ENCODE measurements around the gene IFNGR1. TPM values are rescaled to one million over a fixed set of nuclear protein-coding genes. Genes with fewer than 3 reads are reported as not detected.
A peak's percentile ranks its signal among the peaks of the same experiment; 100 is the strongest.

IFNGR1 gene
- total and polyA plus RNA-seq, 8 donors = 14.1 to 65.5 (median 22.6) TPM

DNA sequence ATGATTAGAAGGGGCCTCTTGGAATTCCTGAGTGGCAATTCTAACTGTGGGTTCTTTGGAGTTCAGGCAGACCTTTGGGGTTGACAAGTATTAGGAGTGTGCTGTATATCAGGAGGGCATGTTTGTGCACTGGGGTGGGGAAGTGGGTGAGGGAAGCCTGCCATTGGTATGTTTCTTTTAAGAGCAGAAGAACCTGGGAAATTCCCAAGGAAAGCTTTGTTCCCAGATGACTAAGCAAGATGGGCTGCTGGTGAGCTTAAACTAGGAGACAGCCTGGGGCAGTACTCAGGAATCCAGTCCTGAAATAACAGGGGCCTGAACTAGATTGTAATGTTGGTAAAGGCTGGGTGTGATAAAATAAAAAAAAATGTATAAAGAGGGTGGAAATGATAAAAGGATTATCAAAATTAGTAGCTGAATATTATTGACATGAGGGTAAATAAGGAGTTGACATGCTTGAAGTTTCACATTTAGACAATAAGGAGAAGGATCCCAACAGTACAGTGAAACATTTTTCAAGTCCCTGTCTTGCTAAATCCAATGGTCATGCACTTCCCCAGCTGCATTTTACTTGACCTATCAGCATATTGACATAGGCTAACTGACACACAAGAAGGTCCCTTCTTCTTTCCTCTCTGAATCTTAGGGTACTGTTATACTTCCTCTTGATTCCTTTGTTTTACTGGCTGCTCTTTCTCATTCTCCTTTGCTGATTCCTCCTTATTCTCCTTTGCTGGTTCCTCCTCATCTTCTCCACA is 18.4 kb upstream of the IFNGR1 start:
- intact Hi-C loops (cut with DNase I) = no loop called here
- FAIRE-seq = no peak

DNA sequence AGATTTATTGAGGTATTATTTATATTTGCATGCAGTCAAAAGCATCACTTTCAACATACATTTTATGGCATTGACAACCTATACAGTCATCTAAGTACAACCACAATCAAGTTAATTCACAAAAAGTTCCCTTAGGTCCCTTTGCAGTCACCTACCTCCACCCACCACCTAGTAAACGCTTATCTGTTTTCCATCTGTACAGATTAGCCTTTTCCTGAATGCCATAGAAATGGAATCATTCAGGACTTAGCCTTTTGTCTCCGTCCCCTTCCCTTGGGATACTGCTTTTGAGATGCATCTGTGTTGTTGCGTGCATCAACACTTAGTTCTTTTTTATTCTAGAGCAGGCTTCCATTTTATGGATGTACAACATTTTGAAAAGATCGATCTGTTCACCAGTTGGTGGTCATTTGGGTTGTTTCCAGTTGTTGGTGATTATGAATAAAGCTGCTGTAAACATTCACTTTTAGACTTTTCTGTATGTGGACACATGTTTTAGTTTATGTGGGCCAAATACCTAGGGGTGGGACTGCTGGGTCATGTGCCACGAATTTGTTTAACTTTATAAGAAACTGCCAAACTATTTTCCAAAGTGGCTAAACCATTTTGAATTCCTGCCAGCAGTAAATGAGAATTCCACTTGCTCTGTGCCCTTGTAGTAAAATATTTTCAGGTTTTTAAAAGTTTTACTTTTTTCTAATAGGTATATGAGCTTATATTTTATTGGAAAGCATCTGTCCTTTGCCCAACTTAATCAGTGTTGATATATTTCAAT is 17.6 kb upstream of the IFNGR1 start:
- H3K36me3 ChIP-seq = no peaks in the 10 kb centered on the region
- peaks cover 0 to 25% (median 0%) of the 10 kb centered on the region in 3 donors for H3K4me1 ChIP-seq
- H3K9me3 ChIP-seq = no peaks in the 10 kb centered on the region
- no peak for DNase-seq
- no peak overlapping the region for H3K27ac ChIP-seq
- intact Hi-C loops (cut with DNase I) = no loop called here
- TF ChIP-seq, protein P1, sequence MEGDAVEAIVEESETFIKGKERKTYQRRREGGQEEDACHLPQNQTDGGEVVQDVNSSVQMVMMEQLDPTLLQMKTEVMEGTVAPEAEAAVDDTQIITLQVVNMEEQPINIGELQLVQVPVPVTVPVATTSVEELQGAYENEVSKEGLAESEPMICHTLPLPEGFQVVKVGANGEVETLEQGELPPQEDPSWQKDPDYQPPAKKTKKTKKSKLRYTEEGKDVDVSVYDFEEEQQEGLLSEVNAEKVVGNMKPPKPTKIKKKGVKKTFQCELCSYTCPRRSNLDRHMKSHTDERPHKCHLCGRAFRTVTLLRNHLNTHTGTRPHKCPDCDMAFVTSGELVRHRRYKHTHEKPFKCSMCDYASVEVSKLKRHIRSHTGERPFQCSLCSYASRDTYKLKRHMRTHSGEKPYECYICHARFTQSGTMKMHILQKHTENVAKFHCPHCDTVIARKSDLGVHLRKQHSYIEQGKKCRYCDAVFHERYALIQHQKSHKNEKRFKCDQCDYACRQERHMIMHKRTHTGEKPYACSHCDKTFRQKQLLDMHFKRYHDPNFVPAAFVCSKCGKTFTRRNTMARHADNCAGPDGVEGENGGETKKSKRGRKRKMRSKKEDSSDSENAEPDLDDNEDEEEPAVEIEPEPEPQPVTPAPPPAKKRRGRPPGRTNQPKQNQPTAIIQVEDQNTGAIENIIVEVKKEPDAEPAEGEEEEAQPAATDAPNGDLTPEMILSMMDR (IDR thresholded peaks at IDR 0.05) = no peak
- WGBS, 2 donors = 66 to 71% methylated on average over 5 of the region's 5 CpGs
- FAIRE-seq = no peak
- H3K4me3 ChIP-seq = no peak overlapping the region
- no peaks in the 10 kb centered on the region for H3K27me3 ChIP-seq
- ATAC-seq = no peak

More for the DNA sequence above, 18.4 kb upstream of the IFNGR1 start:
- no peaks in the 10 kb centered on the region for H3K9me3 ChIP-seq
- DNase-seq (no peak), ATAC-seq (peak in 1 of 4 donors; percentile 43)
- peaks cover 0 to 25% (median 0%) of the 10 kb centered on the region in 3 donors for H3K4me1 ChIP-seq
- H3K27me3 ChIP-seq = no peaks in the 10 kb centered on the region
- peak overlapping the region in 1 of 4 donors; percentile 10 for H3K27ac ChIP-seq
- TF ChIP-seq, protein P1 (IDR thresholded peaks at IDR 0.05) = no peak
- H3K36me3 ChIP-seq = no peaks in the 10 kb centered on the region
- H3K4me3 ChIP-seq = no peak overlapping the region

DNA sequence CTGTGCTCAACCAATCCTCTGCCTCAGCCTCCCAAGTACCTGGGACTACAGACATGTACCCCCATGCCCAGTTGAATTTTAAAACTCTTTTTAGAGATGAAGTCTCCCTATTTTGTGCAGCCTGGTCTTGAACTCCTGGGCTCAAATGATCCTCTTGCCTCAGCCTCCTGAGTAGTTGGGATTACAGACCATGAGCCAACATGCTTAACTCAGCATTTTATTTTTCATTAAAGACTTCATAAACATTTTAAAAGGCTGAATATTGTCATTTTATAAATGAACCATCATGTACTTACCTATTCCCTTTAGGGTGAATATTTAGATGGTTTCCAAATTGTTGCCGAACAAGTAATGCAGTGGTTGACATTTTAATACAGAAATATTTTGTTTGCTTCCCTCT is 16.5 kb upstream of the IFNGR1 start:
- 88 to 90% methylated on average over 1 of the region's 1 CpG for WGBS, 2 donors
- peaks cover 0 to 22% (median 0%) of the 10 kb centered on the region in 3 donors for H3K4me1 ChIP-seq
- no peak overlapping the region for H3K4me3 ChIP-seq
- H3K27me3 ChIP-seq = no peaks in the 10 kb centered on the region
- no peak for FAIRE-seq
- no peak for DNase-seq
- intact Hi-C loops (cut with DNase I) = no loop called here
- TF ChIP-seq, protein P1 (IDR thresholded peaks at IDR 0.05) = no peak
- no peaks in the 10 kb centered on the region for H3K9me3 ChIP-seq
- no peak for ATAC-seq
- H3K27ac ChIP-seq = no peak overlapping the region
- H3K36me3 ChIP-seq = no peaks in the 10 kb centered on the region

DNA sequence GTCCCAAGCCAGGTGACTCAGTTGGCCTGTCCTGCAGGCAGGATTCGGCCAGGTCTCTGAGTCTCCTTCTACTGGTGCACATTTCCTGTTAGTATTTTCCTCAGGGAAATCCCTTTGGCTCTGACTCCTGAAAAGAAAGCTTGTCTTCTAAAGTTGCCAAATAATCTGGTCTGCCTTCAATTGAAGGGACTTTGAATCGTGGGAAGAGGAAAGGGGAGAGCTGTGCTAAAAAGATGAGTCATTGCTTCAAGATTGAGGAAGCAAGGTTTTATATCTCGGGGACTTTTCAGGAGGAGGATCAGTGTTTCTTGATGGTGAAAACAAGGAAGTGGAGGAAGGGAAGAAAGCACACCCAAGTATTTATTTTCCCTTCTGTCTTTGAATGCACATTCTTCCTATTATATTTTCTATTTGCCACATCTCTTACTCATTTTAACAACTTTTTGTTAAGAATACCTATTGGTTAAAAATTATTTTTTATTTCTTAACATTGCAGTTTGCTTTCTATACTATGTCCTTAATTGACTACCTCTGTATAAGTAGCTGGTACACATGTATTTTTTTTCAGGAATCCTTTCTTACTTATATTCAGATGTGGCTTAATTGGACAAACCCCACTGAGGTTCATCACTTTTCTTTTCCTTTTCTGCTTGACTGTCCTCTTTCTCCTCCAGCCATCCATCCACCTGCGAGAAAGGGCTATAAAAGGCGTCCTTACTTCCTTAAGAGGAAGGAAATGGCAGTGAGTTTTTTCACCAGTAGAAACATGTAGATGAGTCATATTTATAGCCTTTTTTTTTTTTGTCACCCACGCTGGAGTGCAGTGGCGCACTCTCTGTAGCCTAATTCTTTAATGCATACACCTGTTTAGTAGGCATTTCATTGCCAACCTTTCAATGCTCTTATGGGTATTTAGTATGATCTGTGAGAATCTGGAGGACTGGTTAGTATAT is 15.0 kb upstream of the IFNGR1 start:
- Histone ChIP-seq H3K4me3 (no peak overlapping the region), H3K27ac (peak overlapping the region in 2 of 4 donors; percentile 60 to 64), H3K9me3 (no peaks in the 10 kb centered on the region), H3K4me1 (peaks cover 0 to 22% (median 0%) of the 10 kb centered on the region in 3 donors), H3K36me3 (no peaks in the 10 kb centered on the region), H3K27me3 (no peaks in the 10 kb centered on the region)
- FAIRE-seq = peak; percentile 53
- 66 to 68% methylated on average over 7 of the region's 7 CpGs for WGBS, 2 donors
- peak in 3 of 4 donors; percentile 72 to 84 (median 78) for ATAC-seq
- DNase-seq = no peak
- TF ChIP-seq, protein P1 (IDR thresholded peaks at IDR 0.05) = no peak
- intact Hi-C loops (cut with DNase I) = no loop called here
